ENCODE measurements around the gene ACAA1. TPM values are rescaled to one million over a fixed set of nuclear protein-coding genes. Genes with fewer than 3 reads are reported as not detected.

The ACAA1 gene
- total RNA-seq, 1 experiment from 2014 or later: 76.4 TPM

GRCh38 chr3:38100498-38100897, 36.4 kb downstream of the ACAA1 start:
- ATAC-seq (no peak), DNase-seq (no peak)
- no peaks in the 10 kb centered on the region for H3F3A ChIP-seq (ENCODE audit: low read length, unreplicated experiment)
- no peaks in the 10 kb centered on the region for H3K9me2 ChIP-seq (replicated peaks; ENCODE audit: low read length)
- H3K79me2 ChIP-seq (ENCODE audit: low read length): no peaks in the 10 kb centered on the region
- H4K20me1 ChIP-seq (ENCODE audit: low read length): no peaks in the 10 kb centered on the region
- H3K4me3 ChIP-seq (ENCODE audit: low read length): no peak overlapping the region
- H3K9ac ChIP-seq (ENCODE audit: low read length): no peak overlapping the region
- peaks cover 1% of the 10 kb centered on the region; the same call in 1 of the 2 replicates for H3K9me3 ChIP-seq (ENCODE audit: low read length)
- no peak overlapping the region for H2AFZ ChIP-seq (ENCODE audit: low read length)
- POLR2A ChIA-PET (ENCODE audit: unreplicated experiment): no interaction called here
- no peaks in the 10 kb centered on the region for H3K36me3 ChIP-seq (ENCODE audit: low read depth, low read length)
- H3K4me2 ChIP-seq (ENCODE audit: low read length): no peak overlapping the region
- peaks cover 11% of the 10 kb centered on the region; the same call in 1 of the 2 replicates for H3K27me3 ChIP-seq (ENCODE audit: low read length)
- H3K27ac ChIP-seq (ENCODE audit: low read length): no peak overlapping the region
- BruUV-seq (replicated peaks): no TSS peak
- CTCF ChIA-PET: no interaction called here
- no peaks in the 10 kb centered on the region for H3K4me1 ChIP-seq (ENCODE audit: insufficient read depth, low read length)
- TF ChIP-seq EZH2phosphoT487 (IDR thresholded peaks at IDR 0.05; ENCODE audit: borderline replicate concordance, low read length) (no peak), CTCF (conservative IDR thresholded peaks at IDR 0.05; ENCODE audit: low read depth, low read length) (no peak)
- intact Hi-C loops (cut with micrococcal nuclease): no loop called here

GRCh38 chr3:38099518-38099917, 37.4 kb downstream of the ACAA1 start:
- CTCF ChIA-PET: no interaction called here

GRCh38 chr3:38098376-38098723, 38.6 kb downstream of the ACAA1 start:
- no peaks in the 10 kb centered on the region for H3K4me1 ChIP-seq (ENCODE audit: insufficient read depth, low read length)
- no peaks in the 10 kb centered on the region for H3F3A ChIP-seq (ENCODE audit: low read length, unreplicated experiment)
- H3K79me2 ChIP-seq (ENCODE audit: low read length): no peaks in the 10 kb centered on the region
- intact Hi-C loops (cut with micrococcal nuclease): no loop called here
- no TSS peak for BruUV-seq (replicated peaks)
- DNase-seq (no peak), ATAC-seq (no peak)
- ChIA-PET CTCF (no interaction called here), POLR2A (ENCODE audit: unreplicated experiment) (interaction anchor here (0.6 kb wide), 1 partner anchor 200 kb away, joined by 7 read pairs; no protein-coding TSS in a partner anchor)
- H3K9me2 ChIP-seq (replicated peaks; ENCODE audit: low read length): no peaks in the 10 kb centered on the region
- peaks cover 29% of the 10 kb centered on the region; the same call in 1 of the 2 replicates for H3K27me3 ChIP-seq (ENCODE audit: low read length)
- H3K4me3 ChIP-seq (ENCODE audit: low read length): no peak overlapping the region
- H3K4me2 ChIP-seq (ENCODE audit: low read length): no peak overlapping the region
- no peak overlapping the region for H3K27ac ChIP-seq (ENCODE audit: low read length)
- no peaks in the 10 kb centered on the region for H3K36me3 ChIP-seq (ENCODE audit: low read depth, low read length)
- H4K20me1 ChIP-seq (ENCODE audit: low read length): no peaks in the 10 kb centered on the region
- no peak overlapping the region for H2AFZ ChIP-seq (ENCODE audit: low read length)
- no peaks in the 10 kb centered on the region for H3K9me3 ChIP-seq (ENCODE audit: low read length)
- no peak overlapping the region for H3K9ac ChIP-seq (ENCODE audit: low read length)
- TF ChIP-seq CTCF (conservative IDR thresholded peaks at IDR 0.05; ENCODE audit: low read depth, low read length) (no peak), EZH2phosphoT487 (IDR thresholded peaks at IDR 0.05; ENCODE audit: borderline replicate concordance, low read length) (no peak), EZH2 (IDR thresholded peaks at IDR 0.05; ENCODE audit: low read length, unreplicated experiment) (no peak)

More at GRCh38 chr3:38099518-38099917, 37.4 kb downstream of the ACAA1 start:
- Histone ChIP-seq H3F3A (ENCODE audit: low read length, unreplicated experiment) (no peaks in the 10 kb centered on the region), H3K9me2 (replicated peaks; ENCODE audit: low read length) (no peaks in the 10 kb centered on the region), H3K9me3 (ENCODE audit: low read length) (no peaks in the 10 kb centered on the region), H3K36me3 (ENCODE audit: low read depth, low read length) (no peaks in the 10 kb centered on the region), H3K4me1 (ENCODE audit: insufficient read depth, low read length) (no peaks in the 10 kb centered on the region), H3K27me3 (ENCODE audit: low read length) (peaks cover 18% of the 10 kb centered on the region; the same call in 1 of the 2 replicates), H3K4me2 (ENCODE audit: low read length) (no peak overlapping the region), H3K4me3 (ENCODE audit: low read length) (no peak overlapping the region), H3K79me2 (ENCODE audit: low read length) (no peaks in the 10 kb centered on the region), H2AFZ (ENCODE audit: low read length) (no peak overlapping the region), H4K20me1 (ENCODE audit: low read length) (no peaks in the 10 kb centered on the region), H3K27ac (ENCODE audit: low read length) (no peak overlapping the region), H3K9ac (ENCODE audit: low read length) (no peak overlapping the region)
- intact Hi-C loops (cut with micrococcal nuclease): no loop called here
- no peak for DNase-seq
- POLR2A ChIA-PET (ENCODE audit: unreplicated experiment): no interaction called here
- no peak for ATAC-seq
- no TSS peak for BruUV-seq (replicated peaks)
- no peak for TF ChIP-seq EZH2 (IDR thresholded peaks at IDR 0.05; ENCODE audit: low read length, unreplicated experiment)
- no peak for TF ChIP-seq CTCF (conservative IDR thresholded peaks at IDR 0.05; ENCODE audit: low read depth, low read length)
- TF ChIP-seq EZH2phosphoT487 (IDR thresholded peaks at IDR 0.05; ENCODE audit: borderline replicate concordance, low read length): no peak

Data from PC-3 (cell line).